Stimulated activated CD8-positive, alpha-beta memory T cell treated with anti-CD3 and anti-CD28 coated beads, Interleukin-12 subunit alpha, Interleukin-12 subunit beta, amount 100 ng/mL, for 1 hour (primary cell): ENCODE data around the gene MISP.

Experiments used
- DNase-seq: peaks from one replicate; pipeline ENCODE4 v3.0.0-alpha.2; 2020; ENCODE audit warnings: low read depth

The MISP gene

DNA sequence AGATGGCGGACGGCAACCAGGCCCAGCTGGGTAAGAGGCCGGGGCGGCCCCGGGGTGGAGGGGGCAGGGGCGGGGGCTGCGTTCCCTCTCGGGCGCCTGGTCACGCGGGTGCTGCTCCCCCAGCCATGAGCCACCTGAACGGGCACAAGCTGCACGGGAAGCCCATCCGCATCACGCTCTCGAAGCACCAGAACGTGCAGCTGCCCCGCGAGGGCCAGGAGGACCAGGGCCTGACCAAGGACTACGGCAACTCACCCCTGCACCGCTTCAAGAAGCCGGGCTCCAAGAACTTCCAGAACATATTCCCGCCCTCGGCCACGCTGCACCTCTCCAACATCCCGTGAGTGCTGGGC lies 57.5 kb downstream of the MISP start:
- DNase-seq = no peak

DNA sequence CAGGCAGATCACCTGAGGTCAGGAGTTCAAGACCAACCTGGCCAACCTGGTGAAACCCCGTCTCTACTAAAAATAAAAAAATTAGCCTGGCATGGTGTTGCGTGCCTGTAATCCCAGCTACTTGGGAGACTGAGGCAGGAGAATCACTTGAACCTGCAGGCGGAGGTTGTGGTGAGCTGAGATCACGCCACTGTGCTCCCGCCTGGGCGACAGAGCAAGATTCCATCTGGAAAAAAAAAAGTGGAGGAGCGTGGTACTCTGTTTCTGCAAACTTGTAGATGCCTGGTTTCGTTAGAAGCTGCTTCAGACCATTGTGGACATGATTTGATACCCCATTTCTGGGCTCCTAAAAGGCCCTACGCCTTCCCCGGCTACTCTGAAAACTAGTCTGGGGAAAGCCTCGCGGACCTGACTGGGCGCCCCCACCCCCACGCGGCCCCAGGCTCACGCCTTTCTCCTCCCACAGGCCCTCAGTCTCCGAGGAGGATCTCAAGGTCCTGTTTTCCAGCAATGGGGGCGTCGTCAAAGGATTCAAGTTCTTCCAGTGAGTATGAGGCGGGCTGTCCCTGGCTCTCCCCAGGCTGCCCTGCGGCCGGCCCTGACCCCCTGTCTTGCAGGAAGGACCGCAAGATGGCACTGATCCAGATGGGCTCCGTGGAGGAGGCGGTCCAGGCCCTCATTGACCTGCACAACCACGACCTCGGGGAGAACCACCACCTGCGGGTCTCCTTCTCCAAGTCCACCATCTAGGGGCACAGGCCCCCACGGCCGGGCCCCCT lies 59.4 kb downstream of the MISP start:
- DNase-seq = no peak

DNA sequence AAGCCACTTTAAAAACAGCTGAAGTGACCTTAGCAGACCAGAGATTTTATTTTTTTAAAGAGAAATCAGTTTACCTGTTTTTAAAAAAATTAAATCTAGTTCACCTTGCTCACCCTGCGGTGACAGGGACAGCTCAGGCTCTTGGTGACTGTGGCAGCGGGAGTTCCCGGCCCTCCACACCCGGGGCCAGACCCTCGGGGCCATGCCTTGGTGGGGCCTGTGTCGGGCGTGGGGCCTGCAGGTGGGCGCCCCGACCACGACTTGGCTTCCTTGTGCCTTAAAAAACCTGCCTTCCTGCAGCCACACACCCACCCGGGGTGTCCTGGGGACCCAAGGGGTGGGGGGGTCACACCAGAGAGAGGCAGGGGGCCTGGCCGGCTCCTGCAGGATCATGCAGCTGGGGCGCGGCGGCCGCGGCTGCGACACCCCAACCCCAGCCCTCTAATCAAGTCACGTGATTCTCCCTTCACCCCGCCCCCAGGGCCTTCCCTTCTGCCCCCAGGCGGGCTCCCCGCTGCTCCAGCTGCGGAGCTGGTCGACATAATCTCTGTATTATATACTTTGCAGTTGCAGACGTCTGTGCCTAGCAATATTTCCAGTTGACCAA lies 60.1 kb downstream of the MISP start:
- no peak for DNase-seq

DNA sequence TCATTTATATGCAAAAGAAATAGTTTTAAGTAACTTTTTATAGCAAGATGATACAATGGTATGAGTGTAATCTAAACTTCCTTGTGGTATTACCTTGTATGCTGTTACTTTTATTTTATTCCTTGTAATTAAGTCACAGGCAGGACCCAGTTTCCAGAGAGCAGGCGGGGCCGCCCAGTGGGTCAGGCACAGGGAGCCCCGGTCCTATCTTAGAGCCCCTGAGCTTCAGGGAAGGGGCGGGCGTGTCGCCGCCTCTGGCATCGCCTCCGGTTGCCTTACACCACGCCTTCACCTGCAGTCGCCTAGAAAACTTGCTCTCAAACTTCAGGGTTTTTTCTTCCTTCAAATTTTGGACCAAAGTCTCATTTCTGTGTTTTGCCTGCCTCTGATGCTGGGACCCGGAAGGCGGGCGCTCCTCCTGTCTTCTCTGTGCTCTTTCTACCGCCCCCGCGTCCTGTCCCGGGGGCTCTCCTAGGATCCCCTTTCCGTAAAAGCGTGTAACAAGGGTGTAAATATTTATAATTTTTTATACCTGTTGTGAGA lies 60.7 kb downstream of the MISP start:
- no peak for DNase-seq

DNA sequence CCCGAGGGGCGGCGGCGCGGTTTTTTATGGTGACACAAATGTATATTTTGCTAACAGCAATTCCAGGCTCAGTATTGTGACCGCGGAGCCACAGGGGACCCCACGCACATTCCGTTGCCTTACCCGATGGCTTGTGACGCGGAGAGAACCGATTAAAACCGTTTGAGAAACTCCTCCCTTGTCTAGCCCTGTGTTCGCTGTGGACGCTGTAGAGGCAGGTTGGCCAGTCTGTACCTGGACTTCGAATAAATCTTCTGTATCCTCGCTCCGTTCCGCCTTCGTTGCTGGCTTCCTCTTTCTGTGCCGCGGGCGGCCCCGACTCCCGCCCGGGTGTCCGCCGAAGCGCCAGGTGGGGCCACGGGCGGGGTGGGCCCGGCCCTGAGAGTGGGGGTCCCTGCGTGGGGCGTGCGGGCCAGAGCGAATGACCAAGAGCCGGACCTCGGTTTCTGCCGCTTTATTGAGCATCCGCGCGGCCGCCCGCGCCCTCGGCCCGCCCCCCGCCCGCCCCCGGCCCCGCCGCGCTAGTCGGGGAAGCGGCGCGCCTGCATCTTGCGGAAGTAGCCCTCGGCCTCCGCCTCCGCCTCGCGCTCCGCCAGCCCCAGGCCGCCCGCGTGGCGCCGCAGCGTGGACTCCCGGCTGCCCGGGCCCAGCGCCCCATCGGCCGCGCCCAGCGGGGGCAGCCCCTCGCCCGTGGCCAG lies 61.3 kb downstream of the MISP start:
- DNase-seq = no peak

- DNase-seq = no peak
Observed at GRCh38 chr19:812747-813218, 61.9 kb downstream of the MISP start.

GRCh38 chr19:813219-814151 lies 62.6 kb downstream of the MISP start:
- no peak for DNase-seq
